Endothelial cell of umbilical vein (primary cell): ENCODE data around the gene CARD19. TPM values are rescaled to one million over a fixed set of nuclear protein-coding genes. Genes with fewer than 3 reads are reported as not detected.

Source experiments
- BruUV-seq: library from RNA; stranded (reverse); fragments of 400-500 nt; replicated peaks from 2 replicates; lab custom pipeline; 2021; lab: Mats Ljungman, UMichigan
- CTCF ChIA-PET: fragments of 300-600, 350-600 bp; sonication (Branson Sonifier 250); formaldehyde crosslinking; loops from one replicate; lab custom pipeline; 2021; ENCODE audit warnings: antibody characterized with exemption, inconsistent platforms; lab: Charles Lee
- POLR2A ChIA-PET: fragments of 300-600, 350-600 bp; sonication (Branson Sonifier 250); formaldehyde crosslinking; loops from one replicate; lab custom pipeline; 2021; ENCODE audit warnings: antibody characterized with exemption, inconsistent platforms; lab: Charles Lee
- DNase-seq: peaks from one replicate; pipeline ENCODE4 v3.0.0-alpha.2; 2011; ENCODE audit warnings: low read depth, low spot score
- FAIRE-seq: peaks from 2 replicates; lab custom pipeline; 2011; peaks lifted over from hg19 to GRCh38; lab: Jason Lieb, UNC
- H2AFZ ChIP-seq: 2 replicates; pipeline ENCODE4 v1.6.0; 2012; ENCODE audit warnings: low read depth, low read length, control low read depth, inconsistent platforms
- H3K27ac ChIP-seq: 2 replicates; pipeline ENCODE4 v1.5.1; 2011; ENCODE audit warnings: low read depth, mild to moderate bottlenecking, control low read depth, low read length, moderate library complexity; ENCODE audit not compliant: insufficient read depth
- H3K27me3 ChIP-seq, 2 experiments: 2 replicates each; pipeline versions ENCODE4 v1.6.0 to v1.6.1; 2011; ENCODE audit warnings: low read length in 2 of 2, mixed read lengths in 1 of 2; ENCODE audit not compliant: control insufficient read depth in 2 of 2, insufficient read depth in 2 of 2
- H3K36me3 ChIP-seq, 2 experiments: 2 replicates in 1 of 2; 3 replicates in 1 of 2; pipeline ENCODE4 v1.5.1; 2011; ENCODE audit warnings: low read length in 2 of 2, mild to moderate bottlenecking in 1 of 2, moderate library complexity in 1 of 2; ENCODE audit not compliant: control insufficient read depth in 2 of 2, insufficient read depth in 2 of 2; ENCODE audit errors: extremely low read depth in 1 of 2
- H3K4me1 ChIP-seq: 3 replicates; pipeline ENCODE4 v1.5.1; 2011; ENCODE audit warnings: mild to moderate bottlenecking, low read length; ENCODE audit not compliant: control insufficient read depth, insufficient read depth; ENCODE audit errors: extremely low read depth
- H3K4me2 ChIP-seq: 2 replicates; pipeline ENCODE4 v1.6.1; 2011; ENCODE audit warnings: low read length, control low read depth, mixed read lengths; ENCODE audit not compliant: insufficient read depth
- H3K4me3 ChIP-seq, 3 experiments: fragments of 200-600 bp in 1 of 3; sonication (generic), shearing (Covaris generic) in 1 of 3; replicated peaks in 1 of 3; 2 replicates each; pipeline ENCODE4 v1.5.1; 2011 to 2016; ENCODE audit warnings: control low read depth in 3 of 3, low read length in 3 of 3, mild to moderate bottlenecking in 2 of 3, inconsistent platforms in 1 of 3, low read depth in 1 of 3, moderate library complexity in 1 of 3; ENCODE audit not compliant: insufficient read depth in 1 of 3
- H3K79me2 ChIP-seq: 2 replicates; pipeline ENCODE4 v1.6.0; 2012; ENCODE audit warnings: low read length, inconsistent platforms; ENCODE audit not compliant: control insufficient read depth, insufficient read depth
- H3K9ac ChIP-seq: replicated peaks from 2 replicates; pipeline ENCODE3; 2011; ENCODE audit warnings: low read length, control low read depth; ENCODE audit not compliant: insufficient read depth; ENCODE audit errors: extremely low read depth
- H3K9me1 ChIP-seq: replicated peaks from 3 replicates; pipeline ENCODE4 v1.6.0; 2011; ENCODE audit warnings: mild to moderate bottlenecking, low read length; ENCODE audit not compliant: control insufficient read depth, insufficient read depth; ENCODE audit errors: extremely low read depth
- H3K9me3 ChIP-seq: replicated peaks from 2 replicates; pipeline ENCODE4 v1.5.1; 2012; ENCODE audit warnings: low read length, inconsistent platforms; ENCODE audit not compliant: control insufficient read depth, insufficient read depth
- H4K20me1 ChIP-seq: replicated peaks from 2 replicates; pipeline ENCODE3; 2011; ENCODE audit warnings: mild to moderate bottlenecking, low read length; ENCODE audit not compliant: control insufficient read depth, insufficient read depth; ENCODE audit errors: extremely low read depth
- CTCF ChIP-seq, 2 donors: IDR thresholded peaks; 1 replicate in 1 of 2; 2 replicates in 1 of 2; pipeline ENCODE4 v1.5.1; 2011; ENCODE audit warnings: low read length in 2 of 2, mild to moderate bottlenecking in 2 of 2, moderate library complexity in 2 of 2, control low read depth in 1 of 2, inconsistent platforms in 1 of 2, low read depth in 1 of 2; ENCODE audit not compliant: insufficient read depth in 1 of 2; ENCODE audit errors: extremely low read depth in 1 of 2
- EZH2 ChIP-seq: IDR thresholded peaks from 2 replicates; pipeline ENCODE4 v1.6.1; 2012; ENCODE audit warnings: borderline replicate concordance, low read depth, mild to moderate bottlenecking, moderate library complexity, low read length, inconsistent platforms; ENCODE audit not compliant: severe bottlenecking
- FOS ChIP-seq: IDR thresholded peaks from 2 replicates; pipeline ENCODE4 v1.6.1; 2011; ENCODE audit warnings: mild to moderate bottlenecking, low read length, moderate library complexity, borderline replicate concordance; ENCODE audit not compliant: insufficient read depth
- GATA2 ChIP-seq: IDR thresholded peaks from 2 replicates; pipeline ENCODE4 v1.7.0; 2011; ENCODE audit warnings: low read depth, mild to moderate bottlenecking, moderate library complexity, mixed read lengths, low read length; ENCODE audit not compliant: insufficient read length, insufficient read depth
- JUN ChIP-seq: IDR thresholded peaks from 2 replicates; pipeline ENCODE4 v1.6.1; 2011; ENCODE audit warnings: borderline replicate concordance, low read depth; ENCODE audit not compliant: insufficient read length, insufficient read depth
- MAX ChIP-seq: IDR thresholded peaks from 2 replicates; pipeline ENCODE4 v1.6.1; 2011; ENCODE audit not compliant: insufficient read depth, insufficient read length
- MYC ChIP-seq: IDR thresholded peaks from one replicate; pipeline ENCODE4 v1.6.1; 2011; ENCODE audit warnings: mild to moderate bottlenecking, low read depth, low read length
- POLR2A ChIP-seq: IDR thresholded peaks from 2 replicates; pipeline ENCODE4 v1.6.1; 2012; ENCODE audit warnings: low read depth, mild to moderate bottlenecking, control low read depth, low read length
- POLR2AphosphoS5 ChIP-seq: IDR thresholded peaks from 2 replicates; pipeline ENCODE4 v1.6.1; 2012; ENCODE audit warnings: low read depth, mild to moderate bottlenecking, control low read depth, low read length, moderate library complexity; ENCODE audit not compliant: insufficient read depth
- dilution Hi-C: fragments of 300-500 bp; cut with MboI; formaldehyde crosslinking; loops from one replicate; pipeline ENCODE4 v1.15.0; 2019; ENCODE audit warnings: low sequenced_read_pairs; ENCODE audit not compliant: extremely low pct_ligation_motif_present
- intact Hi-C: fragments of 100-400 bp; cut with micrococcal nuclease; formaldehyde crosslinking; loops from one replicate; pipeline ENCODE4 v1.10.0; 2022
- polyA plus RNA-seq, 4 experiments: library from polyadenylated mRNA; depleted of rRNA in 3 of 4; stranded (reverse) in 3 of 4; unstranded in 1 of 4; fragments of >200 nt; gene quantifications; 2 replicates each; pipeline versions ENCODE4 v1.2.1 to v1.2.3, GENCODE V29; 2011 to 2012; ENCODE audit warnings: missing spikeins in 1 of 4
- total RNA-seq: library from RNA; stranded (reverse); gene quantifications from 2 replicates; pipeline ENCODE4 v1.2.3, GENCODE V29; 2021

The CARD19 gene
- total and polyA plus RNA-seq, 2 donors (not counting 3 experiments of a cell fraction or from before 2014, with no cell fraction given), result 45.7 to 148 TPM

GRCh38 chr9:93147632-93148031, 51.6 kb downstream of the CARD19 start:
- Histone ChIP-seq H3K79me2 (no peaks in the 10 kb centered on the region), H3K4me1 (no peaks in the 10 kb centered on the region), H4K20me1 (no peaks in the 10 kb centered on the region), H3K9ac (no peak overlapping the region), H2AFZ (no peak overlapping the region), H3K27ac (no peak overlapping the region), H3K27me3 (no peaks in the 10 kb centered on the region), H3K36me3 (no peaks in the 10 kb centered on the region), H3K9me3 (no peaks in the 10 kb centered on the region), H3K4me2 (no peak overlapping the region), H3K9me1 (no peaks in the 10 kb centered on the region), H3K4me3 (no peak overlapping the region)
- dilution Hi-C loops, result no loop called here
- intact Hi-C loops, result no loop called here
- CTCF ChIA-PET, result no interaction called here
- TF ChIP-seq POLR2AphosphoS5 (no peak), JUN (no peak), FOS (no peak), GATA2 (no peak)
- DNase-seq (no peak), FAIRE-seq (no peak)
- POLR2A ChIA-PET, result no interaction called here
- BruUV-seq, result no TSS peak

GRCh38 chr9:93148721-93149120, 52.7 kb downstream of the CARD19 start:
- CTCF ChIA-PET, result interaction anchor here (1.6 kb wide), 1 partner anchor 40 kb away, joined by 8 read pairs; no protein-coding TSS in a partner anchor
- Histone ChIP-seq H2AFZ (no peak overlapping the region), H3K79me2 (no peaks in the 10 kb centered on the region), H4K20me1 (no peaks in the 10 kb centered on the region), H3K9me3 (no peaks in the 10 kb centered on the region), H3K27ac (no peak overlapping the region), H3K9ac (no peak overlapping the region), H3K4me3 (no peak overlapping the region), H3K27me3 (no peaks in the 10 kb centered on the region), H3K36me3 (no peaks in the 10 kb centered on the region), H3K4me1 (no peaks in the 10 kb centered on the region), H3K9me1 (no peaks in the 10 kb centered on the region), H3K4me2 (no peak overlapping the region)
- no TSS peak for BruUV-seq
- FAIRE-seq (no peak), DNase-seq (no peak)
- dilution Hi-C loops (no loop called here), intact Hi-C loops (no loop called here)
- TF ChIP-seq GATA2, result no peak
- TF ChIP-seq FOS, result no peak
- no peak for TF ChIP-seq POLR2AphosphoS5
- TF ChIP-seq POLR2A, result no peak
- no peak for TF ChIP-seq CTCF (IDR thresholded peaks at IDR 0.05; ENCODE audit: extremely low read depth in 1 of 2, insufficient read depth in 1 of 2, low read depth in 1 of 2, low read length in 2 of 2)
- no peak for TF ChIP-seq MAX
- TF ChIP-seq MYC, result no peak
- TF ChIP-seq EZH2, result no peak
- no peak for TF ChIP-seq JUN
- POLR2A ChIA-PET, result no interaction called here
